ENCODE measurements around the gene CPTP.

Gene CPTP

GRCh38 chr1:1345860-1346500 is 21.4 kb downstream of the CPTP start:
- no peaks in the 10 kb centered on the region for H3K36me3 ChIP-seq (replicated peaks; ENCODE audit: insufficient read depth, low read length)
- H3K4me2 ChIP-seq (ENCODE audit: low read depth, low read length), result no peak overlapping the region
- no peak overlapping the region for H3K4me3 ChIP-seq (ENCODE audit: low read length)
- H3K9me3 ChIP-seq (replicated peaks; ENCODE audit: insufficient read depth, low read length), result no peaks in the 10 kb centered on the region
- no peaks in the 10 kb centered on the region for H3F3A ChIP-seq (ENCODE audit: insufficient read depth, low read length)
- no peak overlapping the region for H3K9ac ChIP-seq (ENCODE audit: low read length)
- TF ChIP-seq CTCF (IDR thresholded peaks at IDR 0.05; ENCODE audit: low read length) (no peak), EZH2 (optimal IDR thresholded peaks at IDR 0.05; ENCODE audit: low read depth, low read length) (no peak), EZH2phosphoT487 (IDR thresholded peaks at IDR 0.05; ENCODE audit: low read length) (no peak)
- no peak overlapping the region for H2AFZ ChIP-seq (ENCODE audit: low read length)
- H3K79me2 ChIP-seq (ENCODE audit: low read length), result peaks cover 22% of the 10 kb centered on the region
- no peaks in the 10 kb centered on the region for H3K9me2 ChIP-seq (replicated peaks; ENCODE audit: insufficient read depth, low read length)
- H3K4me1 ChIP-seq (ENCODE audit: low read length), result no peaks in the 10 kb centered on the region
- no peak overlapping the region for H3K27ac ChIP-seq (ENCODE audit: low read length)
- no peaks in the 10 kb centered on the region for H4K20me1 ChIP-seq (ENCODE audit: insufficient read depth, low read length)
- no peak for DNase-seq
- no peaks in the 10 kb centered on the region for H3K27me3 ChIP-seq (replicated peaks; ENCODE audit: insufficient read depth, low read length)

GRCh38 chr1:1346501-1346890 is 21.9 kb downstream of the CPTP start:
- DNase-seq, result no peak
- Histone ChIP-seq H2AFZ (ENCODE audit: low read length) (no peak overlapping the region), H3K9me2 (replicated peaks; ENCODE audit: insufficient read depth, low read length) (no peaks in the 10 kb centered on the region), H3K27me3 (replicated peaks; ENCODE audit: insufficient read depth, low read length) (peaks cover 2% of the 10 kb centered on the region; the same call in 1 of the 2 replicates), H3F3A (ENCODE audit: insufficient read depth, low read length) (no peaks in the 10 kb centered on the region), H3K9me3 (replicated peaks; ENCODE audit: insufficient read depth, low read length) (no peaks in the 10 kb centered on the region), H3K79me2 (ENCODE audit: low read length) (peaks cover 22% of the 10 kb centered on the region), H3K4me2 (ENCODE audit: low read depth, low read length) (no peak overlapping the region), H3K36me3 (replicated peaks; ENCODE audit: insufficient read depth, low read length) (no peaks in the 10 kb centered on the region), H4K20me1 (ENCODE audit: insufficient read depth, low read length) (no peaks in the 10 kb centered on the region), H3K4me3 (ENCODE audit: low read length) (no peak overlapping the region), H3K9ac (ENCODE audit: low read length) (no peak overlapping the region), H3K27ac (ENCODE audit: low read length) (no peak overlapping the region), H3K4me1 (ENCODE audit: low read length) (no peaks in the 10 kb centered on the region)
- TF ChIP-seq CTCF (IDR thresholded peaks at IDR 0.05; ENCODE audit: low read length), result no peak
- no peak for TF ChIP-seq EZH2 (optimal IDR thresholded peaks at IDR 0.05; ENCODE audit: low read depth, low read length)
- TF ChIP-seq EZH2phosphoT487 (IDR thresholded peaks at IDR 0.05; ENCODE audit: low read length), result no peak

GRCh38 chr1:1347026-1347595 is 22.5 kb downstream of the CPTP start:
- Histone ChIP-seq H4K20me1 (ENCODE audit: insufficient read depth, low read length) (no peaks in the 10 kb centered on the region), H3K4me2 (ENCODE audit: low read depth, low read length) (no peak overlapping the region; the same call in 1 of the 2 replicates), H3K9me3 (replicated peaks; ENCODE audit: insufficient read depth, low read length) (no peaks in the 10 kb centered on the region), H3K79me2 (ENCODE audit: low read length) (peaks cover 22% of the 10 kb centered on the region), H3K36me3 (replicated peaks; ENCODE audit: insufficient read depth, low read length) (no peaks in the 10 kb centered on the region), H3K27ac (ENCODE audit: low read length) (no peak overlapping the region), H3K4me3 (ENCODE audit: low read length) (no peak overlapping the region), H3K9me2 (replicated peaks; ENCODE audit: insufficient read depth, low read length) (no peaks in the 10 kb centered on the region), H3K27me3 (replicated peaks; ENCODE audit: insufficient read depth, low read length) (peaks cover 5% of the 10 kb centered on the region; the same call in 1 of the 2 replicates), H2AFZ (ENCODE audit: low read length) (no peak overlapping the region), H3K9ac (ENCODE audit: low read length) (no peak overlapping the region), H3F3A (ENCODE audit: insufficient read depth, low read length) (no peaks in the 10 kb centered on the region), H3K4me1 (ENCODE audit: low read length) (no peaks in the 10 kb centered on the region)
- DNase-seq, result no peak
- TF ChIP-seq EZH2 (optimal IDR thresholded peaks at IDR 0.05; ENCODE audit: low read depth, low read length) (no peak), CTCF (IDR thresholded peaks at IDR 0.05; ENCODE audit: low read length) (no peak), EZH2phosphoT487 (IDR thresholded peaks at IDR 0.05; ENCODE audit: low read length) (no peak)

Data from MM.1S (cell line).